GM21515 (cell line): ENCODE measurements around the gene KIF26B.
"Not testable (repeated sequence)": the region's sequence is repeated elsewhere in the genome, so short reads cannot be mapped to it uniquely, and the experiment has no call there.

Experiments
- ATAC-seq: cut with Tn5 transposase; IDR thresholded peaks from one replicate; pipeline ENCODE4 v1.9.1; 2021; ENCODE audit not compliant: unreplicated experiment

Gene KIF26B

GRCh38 chr1:245341743-245342142 is 187.0 kb downstream of the KIF26B start:
- no peak for ATAC-seq

GRCh38 chr1:245345191-245345884 is 190.6 kb downstream of the KIF26B start:
- ATAC-seq: no peak

- no peak for ATAC-seq
Observed at GRCh38 chr1:245348626-245349025, 193.8 kb downstream of the KIF26B start.

GRCh38 chr1:245353411-245353810 is 198.6 kb downstream of the KIF26B start:
- ATAC-seq: no peak

- ATAC-seq: no peak
Observed at GRCh38 chr1:245353915-245354775, 199.4 kb downstream of the KIF26B start.

GRCh38 chr1:245355851-245356630 is 201.3 kb downstream of the KIF26B start:
- ATAC-seq: not testable (repeated sequence)

GRCh38 chr1:245356891-245357585 is 202.3 kb downstream of the KIF26B start:
- no peak for ATAC-seq

GRCh38 chr1:245359101-245359680 is 204.4 kb downstream of the KIF26B start:
- ATAC-seq: not testable (repeated sequence)

- ATAC-seq: no peak
Observed at GRCh38 chr1:245361065-245361464, 206.3 kb downstream of the KIF26B start.

- no peak for ATAC-seq
Observed at GRCh38 chr1:245361951-245362350, 207.2 kb downstream of the KIF26B start.

GRCh38 chr1:245363461-245364200 is 208.8 kb downstream of the KIF26B start:
- no peak for ATAC-seq

GRCh38 chr1:245365095-245366020 is 210.6 kb downstream of the KIF26B start:
- no peak for ATAC-seq

GRCh38 chr1:245366886-245367285 is 212.1 kb downstream of the KIF26B start:
- no peak for ATAC-seq

GRCh38 chr1:245370175-245370825 is 215.5 kb downstream of the KIF26B start:
- no peak for ATAC-seq

- ATAC-seq: no peak
Observed at GRCh38 chr1:245370905-245371581, 216.3 kb downstream of the KIF26B start.

GRCh38 chr1:245373131-245373530 is 218.3 kb downstream of the KIF26B start:
- no peak for ATAC-seq

- ATAC-seq: no peak
Observed at GRCh38 chr1:245375789-245376460, 221.1 kb downstream of the KIF26B start.
